RCC 7860 (cell line): ENCODE results near the gene COL9A1.

ENCODE experiments used
- DNase-seq: peaks from one replicate; pipeline ENCODE4 v3.0.0-alpha.2; 2015; ENCODE audit warnings: low spot score
- FAIRE-seq: peaks from 2 replicates; lab custom pipeline; 2012; peaks lifted over from hg19 to GRCh38; lab: Jason Lieb, UNC

The COL9A1 gene

DNA sequence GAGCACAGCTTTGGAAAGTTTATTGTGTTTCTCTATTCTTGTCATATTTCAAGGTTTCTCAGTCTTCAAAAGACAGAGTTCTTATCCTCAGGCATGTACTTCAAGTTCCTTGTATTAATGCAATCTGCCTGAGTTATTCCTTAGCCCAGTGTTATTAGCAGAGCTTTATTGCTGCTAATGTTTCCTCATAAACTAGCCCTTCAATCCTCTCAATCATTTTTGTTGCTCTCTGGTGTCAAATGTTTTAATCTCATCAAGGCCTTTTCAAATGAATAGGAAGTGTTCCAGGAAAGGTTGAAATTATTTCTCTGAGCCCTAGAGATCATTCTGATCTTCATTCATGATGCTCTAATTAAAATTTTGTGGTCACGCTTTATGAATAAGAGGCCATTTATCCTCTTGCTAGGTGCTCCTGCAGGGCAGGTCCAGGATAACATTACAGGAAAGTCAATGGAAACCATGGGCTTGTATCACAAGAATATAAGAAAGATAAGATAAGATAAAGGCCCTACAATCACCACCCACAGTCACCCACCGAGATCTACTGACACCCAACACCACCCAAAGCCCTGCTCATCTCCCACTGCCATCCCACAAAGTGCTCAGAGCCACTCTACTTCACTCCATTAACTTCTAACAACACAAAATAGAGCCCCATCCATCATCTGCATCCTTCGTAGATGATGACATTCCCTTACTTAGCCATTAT is 125.9 kb downstream of the COL9A1 start:
- DNase-seq (no peak), FAIRE-seq (no peak)

DNA sequence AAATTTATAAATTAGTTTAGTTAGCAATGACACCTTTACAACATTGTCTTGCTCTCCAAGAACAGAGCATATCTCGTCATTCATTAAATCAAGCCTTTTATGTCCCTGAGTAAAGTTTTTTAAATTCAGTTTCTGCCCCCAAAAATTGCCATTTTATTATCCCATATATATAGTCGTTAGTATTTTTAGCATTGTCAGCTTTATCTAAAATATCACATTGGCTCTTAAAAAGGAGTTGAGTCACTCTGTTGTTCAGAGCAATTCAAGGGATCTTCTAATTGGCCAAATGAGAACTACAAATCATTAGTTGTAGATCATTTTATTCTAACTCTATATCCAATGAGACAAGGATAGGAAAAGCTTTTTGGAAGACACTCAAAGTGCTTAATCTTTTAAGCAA is 127.1 kb downstream of the COL9A1 start:
- DNase-seq (no peak), FAIRE-seq (no peak)

DNA sequence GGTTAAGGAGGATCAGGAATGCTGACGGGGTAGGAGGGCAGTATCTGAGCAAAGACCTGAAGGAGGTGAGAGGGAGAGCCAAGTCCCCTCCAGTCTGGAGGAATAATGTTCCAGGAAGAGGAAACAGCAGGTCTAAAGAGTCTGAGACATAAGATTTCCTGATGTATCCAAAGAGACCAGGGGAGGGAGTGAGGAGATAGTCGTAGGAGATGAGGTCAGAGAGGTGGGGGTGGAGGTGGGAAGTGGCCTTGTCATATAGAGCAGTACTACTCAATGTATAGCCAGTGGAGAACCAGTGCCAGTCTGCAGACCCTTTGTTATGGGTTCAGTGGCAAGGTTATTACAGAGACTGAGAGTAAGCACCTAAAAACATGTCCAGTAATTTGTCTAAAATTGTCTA is 130.6 kb downstream of the COL9A1 start:
- no peak for FAIRE-seq
- no peak for DNase-seq

DNA sequence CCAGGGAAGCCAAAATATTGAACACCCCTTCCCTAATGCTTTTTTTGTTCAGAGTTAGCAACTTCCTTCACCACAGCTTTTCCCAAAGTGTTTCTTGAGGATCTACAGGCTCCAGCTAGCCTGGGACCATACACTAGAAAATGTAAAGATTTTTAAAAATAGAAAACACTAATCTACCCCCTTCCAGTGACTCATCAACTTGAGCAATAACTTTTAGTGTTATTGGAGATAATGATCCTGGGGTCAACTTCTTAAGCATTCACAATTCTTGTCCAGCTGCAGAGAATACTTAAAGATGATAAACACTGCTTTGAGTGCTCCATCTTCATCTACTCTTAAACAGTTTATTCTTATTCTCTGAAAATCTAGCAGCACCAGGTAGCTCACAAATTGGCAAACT is 131.6 kb downstream of the COL9A1 start:
- DNase-seq (no peak), FAIRE-seq (no peak)

DNA sequence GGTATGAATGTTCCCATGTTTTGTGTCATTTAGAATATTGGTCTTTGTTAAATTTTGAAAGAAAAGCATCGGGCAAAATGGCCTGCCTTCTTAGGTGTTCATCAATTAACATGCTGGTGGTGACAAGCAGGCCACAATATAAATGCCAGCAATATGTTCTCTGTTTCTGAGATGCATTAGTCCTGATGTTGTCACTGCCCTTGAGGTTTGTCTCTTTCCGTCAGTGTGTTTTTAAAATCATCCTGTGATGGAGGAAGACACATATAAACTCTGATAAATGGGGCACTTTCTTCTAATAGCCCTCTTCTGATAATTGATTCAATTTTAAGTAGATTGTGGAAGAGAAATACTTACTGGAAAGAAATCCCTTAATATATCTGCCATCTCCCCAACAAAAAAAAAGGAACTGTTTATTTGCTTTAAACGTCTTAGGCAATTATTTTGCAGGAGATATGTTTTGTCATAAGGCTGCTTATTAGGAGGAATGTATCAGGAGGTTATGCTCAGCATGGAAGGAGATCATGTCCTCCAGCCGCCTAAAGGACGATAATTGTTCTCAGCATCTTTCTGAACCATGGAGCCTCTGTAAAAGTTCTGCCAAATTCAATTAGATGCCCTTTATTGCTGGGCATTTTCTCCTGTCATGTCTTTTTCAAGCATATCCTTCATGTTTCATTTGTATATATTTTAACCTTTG is 134.1 kb downstream of the COL9A1 start:
- DNase-seq (no peak), FAIRE-seq (no peak)
